Vagina (tissue), 2 donors: ENCODE measurements around the gene CACUL1. TPM values are rescaled to one million over a fixed set of nuclear protein-coding genes. Genes with fewer than 3 reads are reported as not detected.
A peak's percentile ranks its signal among the peaks of the same experiment; 100 is the strongest.

Experiments used
- DNase-seq, 2 donors: peaks; one replicate each; pipeline ENCODE4 v3.0.0-alpha.2; 2017; ENCODE audit errors: extremely low spot score in 2 of 2
- H3K27ac ChIP-seq: fragments of 200-600 bp; sonication (generic); one replicate; pipeline ENCODE4 v1.5.1; 2019
- H3K27me3 ChIP-seq: fragments of 200-600 bp; sonication (generic); one replicate; pipeline ENCODE4 v1.5.1; 2019
- H3K36me3 ChIP-seq, 2 donors: fragments of 200-600 bp; sonication (generic); one replicate each; pipeline ENCODE4 v1.5.1; 2017 to 2019
- H3K4me1 ChIP-seq: fragments of 200-600 bp; sonication (generic); one replicate; pipeline ENCODE4 v1.5.1; 2019
- H3K4me3 ChIP-seq, 2 donors: fragments of 200-600 bp; sonication (generic); 1 replicate in 1 of 2; 2 replicates in 1 of 2; pipeline ENCODE4 v1.5.1; 2016 to 2019
- H3K9me3 ChIP-seq: fragments of 200-600 bp; sonication (generic); one replicate; pipeline ENCODE4 v1.5.1; 2019
- CTCF ChIP-seq, 3 experiments: fragments of 450-650 bp in 2 of 3; fragments of 200-600 bp in 1 of 3; sonication (generic) in 1 of 3; IDR thresholded peaks; one replicate each; pipeline ENCODE4 v1.5.1; 2017 to 2019; ENCODE audit warnings: antibody characterized with exemption in 3 of 3, mild to moderate bottlenecking in 2 of 3, moderate library complexity in 2 of 3
- POLR2A ChIP-seq, 2 donors: fragments of 450-650 bp; IDR thresholded peaks; one replicate each; pipeline ENCODE4 v1.6.1; 2017; ENCODE audit warnings: antibody characterized with exemption in 2 of 2, mild to moderate bottlenecking in 2 of 2, moderate library complexity in 2 of 2
- POLR2AphosphoS5 ChIP-seq, 2 donors: sonication (generic); formaldehyde crosslinking; IDR thresholded peaks; one replicate each; pipeline ENCODE4 v1.9.0; 2017; ENCODE audit warnings: antibody characterized with exemption in 2 of 2, mild to moderate bottlenecking in 2 of 2, low read depth in 1 of 2; ENCODE audit not compliant: insufficient read depth in 1 of 2
- intact Hi-C: fragments of 100-400 bp; cut with DNase I; formaldehyde crosslinking; loops from one replicate; pipeline ENCODE4 v1.15.1; 2023
- total RNA-seq: library from RNA; depleted of rRNA; stranded (reverse); fragments of >200 nt; gene quantifications from one replicate; pipeline ENCODE4 v1.2.3, GENCODE V29; 2016

The CACUL1 gene
- total RNA-seq, 1 donor from 2014 or later = 13.8 TPM

GRCh38 chr10:118768041-118768919 is 13.5 kb upstream of the CACUL1 start:
- Histone ChIP-seq H3K36me3 (no peaks in the 10 kb centered on the region), H3K4me3 (no peak overlapping the region), H3K27ac (no peak overlapping the region), H3K4me1 (no peaks in the 10 kb centered on the region), H3K27me3 (no peaks in the 10 kb centered on the region), H3K9me3 (no peaks in the 10 kb centered on the region)
- intact Hi-C loops = no loop called here
- TF ChIP-seq POLR2A (IDR thresholded peaks at IDR 0.05) (no peak), POLR2AphosphoS5 (IDR thresholded peaks at IDR 0.05; ENCODE audit: insufficient read depth in 1 of 2, low read depth in 1 of 2) (no peak), CTCF (IDR thresholded peaks at IDR 0.05) (no peak)
- peak in 1 of 2 donors; percentile 10 for DNase-seq

DNA sequence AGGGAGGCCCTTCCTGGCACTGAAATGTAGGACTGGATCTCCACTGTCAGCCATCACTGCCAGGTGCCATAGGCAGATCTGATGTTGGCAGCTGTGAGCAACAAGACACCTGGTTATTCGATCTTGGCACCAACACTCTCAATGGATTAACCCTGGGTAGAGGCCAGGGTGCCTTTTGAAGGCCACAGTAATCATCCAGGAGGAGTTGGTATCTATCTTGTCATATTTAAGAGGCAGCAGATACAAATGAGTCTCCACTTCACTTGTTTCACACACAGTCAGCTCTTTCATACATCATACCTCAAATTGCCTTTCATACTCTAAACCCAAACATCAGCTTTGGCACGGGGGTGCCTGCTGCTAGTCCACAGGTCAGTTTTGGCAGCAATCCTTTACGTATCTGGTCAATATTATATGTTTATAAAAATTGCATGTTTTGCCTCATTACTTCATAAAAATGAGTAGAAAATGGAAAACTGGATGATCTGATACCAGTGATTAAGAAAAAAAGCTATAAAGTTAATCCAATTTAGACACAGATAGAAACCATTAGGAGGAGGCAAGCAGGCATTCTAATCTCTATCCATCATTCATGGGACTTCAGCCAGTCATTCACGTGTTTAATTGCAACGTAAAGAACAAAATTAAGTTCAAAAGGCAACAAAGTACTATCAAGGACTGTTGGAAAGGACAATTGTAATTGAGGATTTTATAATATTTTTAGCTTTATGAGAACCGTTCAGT is 12.7 kb upstream of the CACUL1 start:
- intact Hi-C loops = no loop called here
- H3K4me1 ChIP-seq = no peaks in the 10 kb centered on the region

GRCh38 chr10:118764195-118764594 is 9.4 kb upstream of the CACUL1 start:
- intact Hi-C loops = no loop called here
- DNase-seq = peak in 1 of 2 donors; percentile 22

More for the DNA sequence above, 12.7 kb upstream of the CACUL1 start:
- Histone ChIP-seq H3K36me3 (no peaks in the 10 kb centered on the region), H3K27me3 (no peaks in the 10 kb centered on the region), H3K27ac (no peak overlapping the region), H3K4me3 (no peak overlapping the region), H3K9me3 (no peaks in the 10 kb centered on the region)
- no peak for TF ChIP-seq POLR2AphosphoS5 (IDR thresholded peaks at IDR 0.05; ENCODE audit: insufficient read depth in 1 of 2, low read depth in 1 of 2)
- no peak for DNase-seq

DNA sequence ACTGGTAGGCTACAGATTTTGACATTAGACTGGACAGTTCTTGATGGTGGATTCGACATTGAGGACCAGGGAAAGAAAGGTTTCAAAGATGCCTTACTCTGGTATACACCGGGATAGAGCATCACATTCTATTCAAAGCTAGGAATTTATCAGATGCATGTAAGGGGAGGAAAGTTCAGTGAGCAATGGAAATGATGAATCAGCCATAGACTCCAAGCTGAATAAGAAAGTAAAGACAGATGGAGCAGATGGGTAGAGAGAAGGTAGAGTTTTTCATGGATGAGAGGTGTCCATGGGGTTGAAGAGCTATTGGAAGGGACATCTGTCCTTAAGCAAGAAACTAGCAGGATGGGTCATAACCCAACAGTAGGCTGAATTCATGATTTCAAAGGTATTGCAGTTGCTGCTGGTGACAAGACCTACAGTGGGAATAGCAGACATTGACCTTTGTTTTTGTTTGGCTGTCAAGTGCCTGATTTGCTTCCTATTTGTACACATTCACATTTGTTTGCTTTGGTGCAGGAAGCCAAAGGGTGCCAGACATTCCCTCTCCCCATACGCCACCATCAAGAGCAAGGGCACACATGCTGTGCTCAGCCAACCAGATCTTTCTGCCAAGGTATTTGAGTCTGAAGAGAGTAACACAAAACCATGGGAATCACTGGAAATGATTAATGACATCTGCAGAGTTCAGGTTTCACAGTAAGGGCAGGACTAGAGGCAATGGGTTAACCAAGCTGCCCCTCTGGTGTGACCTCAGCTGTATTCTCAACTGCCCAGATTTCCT is 8.6 kb upstream of the CACUL1 start:
- H3K27ac ChIP-seq = no peak overlapping the region
- H3K27me3 ChIP-seq = no peaks in the 10 kb centered on the region
- peak; percentile 42 to 43 for DNase-seq
- TF ChIP-seq CTCF (IDR thresholded peaks at IDR 0.05) (no peak), POLR2A (IDR thresholded peaks at IDR 0.05) (no peak)
- intact Hi-C loops = no loop called here
- H3K9me3 ChIP-seq = no peaks in the 10 kb centered on the region
- H3K4me1 ChIP-seq = no peaks in the 10 kb centered on the region
- no peaks in the 10 kb centered on the region for H3K36me3 ChIP-seq
- no peak overlapping the region for H3K4me3 ChIP-seq

More at GRCh38 chr10:118764195-118764594, 9.4 kb upstream of the CACUL1 start:
- Histone ChIP-seq H3K27ac (no peak overlapping the region), H3K4me3 (no peak overlapping the region), H3K27me3 (no peaks in the 10 kb centered on the region), H3K9me3 (no peaks in the 10 kb centered on the region), H3K4me1 (no peaks in the 10 kb centered on the region), H3K36me3 (no peaks in the 10 kb centered on the region)
- no peak for TF ChIP-seq POLR2A (IDR thresholded peaks at IDR 0.05)
- no peak for TF ChIP-seq POLR2AphosphoS5 (IDR thresholded peaks at IDR 0.05; ENCODE audit: insufficient read depth in 1 of 2, low read depth in 1 of 2)
- no peak for TF ChIP-seq CTCF (IDR thresholded peaks at IDR 0.05)

DNA sequence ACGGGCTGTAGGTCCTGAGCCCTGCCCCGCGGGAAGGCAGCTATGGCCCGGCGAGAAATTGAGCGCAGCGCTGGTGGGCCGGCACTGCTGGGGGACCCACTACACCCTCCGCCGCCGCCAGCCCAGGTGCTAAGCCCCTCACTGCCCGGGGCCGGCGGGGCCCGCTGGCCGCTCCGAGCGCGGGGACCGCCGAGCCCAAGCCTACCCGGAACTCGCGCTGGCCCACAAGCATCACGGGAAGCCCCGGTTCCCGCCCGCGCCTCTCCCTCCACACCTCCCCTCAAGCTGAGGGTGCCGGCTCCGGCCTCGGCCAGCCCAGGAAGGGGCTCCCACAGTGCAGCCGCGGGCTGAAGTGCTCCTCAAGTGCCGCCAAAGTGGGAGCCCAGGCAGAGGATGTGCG is 5.5 kb upstream of the CACUL1 start:
- Histone ChIP-seq H3K4me3 (no peak overlapping the region), H3K27me3 (no peaks in the 10 kb centered on the region), H3K9me3 (no peaks in the 10 kb centered on the region), H3K36me3 (no peaks in the 10 kb centered on the region), H3K4me1 (peaks cover 7% of the 10 kb centered on the region), H3K27ac (no peak overlapping the region)
- no peak for DNase-seq
- intact Hi-C loops = no loop called here
- no peak for TF ChIP-seq CTCF (IDR thresholded peaks at IDR 0.05)
